ENCODE measurements around the gene RAB5IF.
"Not testable (repeated sequence)": the region's sequence is repeated elsewhere in the genome, so short reads cannot be mapped to it uniquely, and the experiment has no call there.

Gene RAB5IF

DNA sequence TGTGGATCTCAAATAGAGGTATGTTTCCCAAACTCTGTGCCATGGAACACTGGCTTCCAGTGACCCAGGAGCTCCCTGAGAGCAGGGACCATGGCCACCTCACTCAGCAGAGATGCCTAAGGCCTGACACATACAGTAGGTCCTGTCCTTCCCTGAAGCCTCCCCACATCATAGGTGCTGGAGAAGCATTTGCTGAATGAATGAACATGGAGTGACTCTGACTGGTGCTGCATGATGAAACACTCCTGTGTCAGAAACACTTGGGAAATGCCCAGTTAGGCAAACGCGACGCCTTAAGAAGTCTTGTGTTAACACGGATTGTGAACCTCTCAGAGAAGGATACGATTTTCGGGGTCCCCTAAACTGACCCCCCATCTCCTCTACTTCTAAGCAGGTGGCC lies 26.1 kb downstream of the RAB5IF start:
- no peak overlapping the region for H3K4me3 ChIP-seq (ENCODE audit: low read depth, low read length)
- no peak for TF ChIP-seq CTCF (IDR thresholded peaks at IDR 0.05; ENCODE audit: borderline replicate concordance, insufficient read depth, low read depth, low read length)

DNA sequence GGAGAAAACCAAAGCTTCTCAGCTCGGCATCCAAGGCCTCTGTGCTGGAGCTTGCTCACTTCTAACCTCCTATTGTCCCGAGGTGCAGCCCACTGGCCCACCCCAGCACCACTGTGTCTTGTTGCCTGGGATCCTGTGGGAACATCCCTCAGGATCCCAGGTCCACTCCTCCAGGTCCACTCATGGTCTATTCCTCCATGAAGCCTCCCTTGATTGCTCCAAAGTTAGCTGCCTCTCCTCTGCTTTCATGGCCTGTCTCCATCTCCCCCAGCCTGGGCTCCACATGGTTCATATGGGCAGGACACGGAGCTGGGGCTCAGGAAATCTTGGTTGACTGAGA lies 26.5 kb downstream of the RAB5IF start:
- no peak overlapping the region for H3K4me3 ChIP-seq (ENCODE audit: low read depth, low read length)
- TF ChIP-seq CTCF (IDR thresholded peaks at IDR 0.05; ENCODE audit: borderline replicate concordance, insufficient read depth, low read depth, low read length), result no peak

DNA sequence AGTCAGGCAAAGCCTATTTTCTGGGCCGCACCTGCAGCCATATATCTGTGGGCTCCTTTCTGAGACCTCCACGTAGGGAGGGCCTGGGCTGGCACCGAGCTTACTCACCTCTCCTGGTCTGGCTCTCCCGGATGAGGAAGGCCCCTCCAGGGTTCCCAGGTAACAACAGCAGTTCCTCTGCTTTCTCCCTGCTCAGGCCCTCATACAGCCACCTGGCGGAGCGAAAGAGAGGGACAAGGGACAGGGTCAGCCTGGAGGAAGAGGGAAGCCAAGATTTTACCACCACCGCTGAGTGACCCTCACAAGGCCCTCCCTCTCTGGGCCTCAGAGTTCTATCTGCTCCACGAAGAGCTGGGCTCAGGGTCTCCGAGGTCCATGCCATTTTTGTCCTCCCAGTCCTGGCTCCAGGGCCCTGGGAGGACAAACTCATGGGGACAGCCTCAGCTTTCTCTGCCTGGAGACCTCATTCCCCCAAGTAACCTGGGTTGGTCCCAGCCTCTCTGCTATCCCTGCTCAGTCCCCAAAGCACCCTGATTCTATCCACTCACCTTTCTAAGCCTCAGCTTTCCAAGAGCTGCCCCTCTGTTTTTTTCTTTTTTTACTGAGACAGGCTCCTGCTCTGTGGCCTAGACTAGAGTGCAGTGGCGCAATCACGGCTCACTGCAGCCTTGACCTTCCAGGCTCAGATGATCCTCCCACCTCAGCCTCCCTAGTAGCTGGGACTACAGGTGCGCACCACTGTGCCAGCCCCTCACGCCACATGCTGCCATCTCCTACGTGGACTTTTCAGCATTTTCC lies 27.1 kb downstream of the RAB5IF start:
- no peak for TF ChIP-seq CTCF (IDR thresholded peaks at IDR 0.05; ENCODE audit: borderline replicate concordance, insufficient read depth, low read depth, low read length)
- H3K4me3 ChIP-seq (ENCODE audit: low read depth, low read length), result no peak overlapping the region

GRCh38 chr20:36633285-36633772 lies 27.8 kb downstream of the RAB5IF start:
- no peak for TF ChIP-seq CTCF (IDR thresholded peaks at IDR 0.05; ENCODE audit: borderline replicate concordance, insufficient read depth, low read depth, low read length)

DNA sequence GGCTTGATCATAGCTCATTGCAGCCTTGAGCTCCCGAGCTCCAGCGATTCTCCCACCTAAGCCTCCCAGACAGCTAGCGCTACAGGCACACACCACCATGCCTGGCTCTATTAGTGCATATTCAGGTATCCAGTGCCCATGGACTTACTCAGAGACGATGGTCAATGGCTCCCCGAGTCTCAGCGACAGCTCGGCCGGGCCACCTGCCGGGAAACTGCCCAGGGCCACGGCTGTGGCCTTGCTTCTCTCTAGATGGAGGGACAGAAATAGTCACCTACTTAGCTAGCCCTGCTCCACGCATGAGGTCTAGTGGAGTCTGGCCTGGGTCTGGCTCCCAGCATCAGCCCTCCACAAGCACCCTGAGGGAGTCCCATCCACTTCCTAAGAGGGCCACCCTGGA lies 28.8 kb downstream of the RAB5IF start:
- no peak overlapping the region for H3K4me3 ChIP-seq (ENCODE audit: low read depth, low read length)
- TF ChIP-seq CTCF (IDR thresholded peaks at IDR 0.05; ENCODE audit: borderline replicate concordance, insufficient read depth, low read depth, low read length), result no peak

More at GRCh38 chr20:36633285-36633772, 27.8 kb downstream of the RAB5IF start:
- H3K4me3 ChIP-seq (ENCODE audit: low read depth, low read length), result no peak overlapping the region

- not testable (repeated sequence) for H3K4me3 ChIP-seq (ENCODE audit: low read depth, low read length)
Observed at GRCh38 chr20:36638876-36639400, 33.4 kb downstream of the RAB5IF start.

DNA sequence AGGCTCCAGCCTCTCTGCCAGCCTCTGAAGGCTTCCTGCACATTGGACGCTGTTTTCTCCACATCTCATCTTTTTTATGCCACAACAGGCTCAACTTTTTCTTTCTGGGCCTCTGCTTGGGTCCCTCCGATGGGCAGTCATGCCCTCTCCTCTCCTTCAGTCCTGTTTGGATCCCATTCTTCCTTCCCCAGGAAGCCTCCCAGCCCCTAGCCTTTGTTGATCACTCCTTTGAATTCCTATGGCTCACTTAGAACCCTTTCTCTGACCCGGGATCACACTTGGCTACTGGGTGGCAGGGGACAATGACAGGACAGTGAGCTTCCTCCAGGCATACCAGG lies 35.9 kb downstream of the RAB5IF start:
- TF ChIP-seq CTCF (IDR thresholded peaks at IDR 0.05; ENCODE audit: borderline replicate concordance, insufficient read depth, low read depth, low read length), result no peak
- H3K4me3 ChIP-seq (ENCODE audit: low read depth, low read length), result no peak overlapping the region
